ENCODE measurements around the gene RRP12.

DNA sequence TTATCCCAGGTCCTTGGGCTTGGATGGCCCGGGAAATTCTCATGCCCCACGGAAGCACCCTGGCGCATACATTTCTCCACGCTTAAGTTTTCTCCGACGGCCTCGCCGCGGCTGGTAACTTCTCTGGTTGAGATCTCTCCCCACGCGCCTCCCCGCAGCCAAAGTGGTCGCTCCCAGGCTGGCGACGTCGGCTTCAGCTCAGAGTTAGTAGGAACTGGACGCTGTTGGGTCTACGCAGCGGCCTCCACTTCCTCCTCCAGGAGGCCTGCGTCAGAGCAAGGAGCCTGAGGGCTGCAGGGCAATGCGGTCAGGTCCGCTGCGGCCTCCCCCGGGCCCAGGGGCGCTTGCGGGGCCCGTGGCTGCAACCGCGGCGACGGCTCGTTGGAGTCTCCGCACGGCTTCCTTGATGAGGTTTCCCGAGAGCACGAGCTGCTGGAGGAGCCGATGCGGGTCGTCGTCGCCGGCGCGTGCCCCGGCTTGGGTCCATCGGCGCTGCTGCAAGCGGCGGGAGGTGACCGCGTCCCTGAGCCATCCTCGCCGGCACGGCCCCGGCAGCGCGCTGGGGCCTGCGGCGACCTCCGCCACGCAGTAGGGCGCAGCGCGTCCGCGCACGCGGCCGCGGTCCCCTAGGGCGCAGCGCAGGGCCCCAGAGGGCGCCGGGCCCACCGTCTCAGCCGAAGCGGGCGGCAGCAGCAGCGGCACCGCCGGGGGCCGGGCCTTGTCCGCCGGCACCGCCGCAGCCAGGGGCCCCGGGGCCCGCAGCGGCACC, 67.4 kb downstream of the RRP12 start:
- TF ChIP-seq EZH2 (IDR thresholded peaks at IDR 0.05) (no peak), EZH2phosphoT487 (IDR thresholded peaks at IDR 0.05) (no peak)

Data from neural progenitor cell (in vitro differentiated cells).